Transverse colon (tissue), 4 donors: ENCODE results near the gene HECTD1. TPM values are rescaled to one million over a fixed set of nuclear protein-coding genes. Genes with fewer than 3 reads are reported as not detected.

ENCODE experiments used
- DNase-seq: peaks from one replicate; pipeline ENCODE4 v3.0.0-alpha.2; 2019
- H3K27ac ChIP-seq, 4 donors: fragments of 200-600 bp; sonication (generic); 2 replicates each; pipeline ENCODE4 v1.5.1; 2016 to 2018; ENCODE audit warnings: inconsistent platforms in 4 of 4
- H3K27me3 ChIP-seq: fragments of 200-600 bp; sonication (generic); 2 replicates; pipeline ENCODE4 v1.5.1; 2017; ENCODE audit warnings: inconsistent platforms
- H3K36me3 ChIP-seq, 4 donors: fragments of 200-600 bp; sonication (generic); 2 replicates each; pipeline ENCODE4 v1.5.1; 2017 to 2019; ENCODE audit warnings: inconsistent platforms in 4 of 4
- H3K4me1 ChIP-seq, 4 donors: fragments of 200-600 bp; sonication (generic); 2 replicates each; pipeline ENCODE4 v1.5.1; 2017 to 2020; ENCODE audit warnings: inconsistent platforms in 4 of 4
- H3K4me3 ChIP-seq, 4 donors: fragments of 200-600 bp; sonication (generic); 1 replicate in 1 of 4; 2 replicates in 3 of 4; pipeline versions ENCODE4 v1.5.1 to v1.6.1; 2017 to 2019; ENCODE audit warnings: inconsistent platforms in 4 of 4
- H3K9me3 ChIP-seq, 2 donors: fragments of 200-600 bp; sonication (generic); 2 replicates each; pipeline ENCODE4 v1.5.1; 2017 to 2019; ENCODE audit warnings: inconsistent platforms in 2 of 2
- CTCF ChIP-seq, 5 experiments: fragments of 200-600 bp in 3 of 5; fragments of 450-650 bp in 2 of 5; sonication (generic) in 3 of 5; IDR thresholded peaks; 1 replicate in 2 of 5; 2 replicates in 3 of 5; pipeline ENCODE4 v1.5.1; 2016 to 2017; ENCODE audit warnings: antibody characterized with exemption in 5 of 5, inconsistent platforms in 3 of 5, mild to moderate bottlenecking in 2 of 5, moderate library complexity in 1 of 5
- EP300 ChIP-seq: sonication (generic); formaldehyde crosslinking; IDR thresholded peaks from one replicate; pipeline ENCODE4 v1.6.1; 2017; ENCODE audit warnings: antibody characterized with exemption, low read depth
- POLR2A ChIP-seq: fragments of 450-650 bp; IDR thresholded peaks from one replicate; pipeline ENCODE4 v1.6.1; 2016; ENCODE audit warnings: antibody characterized with exemption, mild to moderate bottlenecking, moderate library complexity
- POLR2AphosphoS5 ChIP-seq, 3 donors: sonication (generic); formaldehyde crosslinking; IDR thresholded peaks; one replicate each; pipeline ENCODE4 v1.6.1; 2016; ENCODE audit warnings: antibody characterized with exemption in 3 of 3
- WGBS, 2 donors: methylation state at CpG; one replicate each; pipeline ENCODE4 v1.1.5; 2018; ENCODE audit warnings: low coverage in 1 of 2; 5-methylcytosine and 5-hydroxymethylcytosine counted together
- in situ Hi-C, 4 donors: fragments of 200-750 bp; cut with MboI; loops; one replicate each; pipeline versions ENCODE4 v1.15.0 to v1.15.1; 2017; ENCODE audit warnings: low sequenced_read_pairs in 3 of 4, low pct_ligation_motif_present in 1 of 4, low pct_unique_long_range_greater_than_20kb in 1 of 4
- intact Hi-C: fragments of 100-400 bp; cut with DNase I; formaldehyde crosslinking; loops from one replicate; pipeline ENCODE4 v1.15.1; 2023; ENCODE audit warnings: low total_unique reads
- total RNA-seq, 4 donors: library from RNA; depleted of rRNA; stranded (reverse); fragments of >200 nt; gene quantifications; one replicate each; pipeline ENCODE4 v1.1.0, GENCODE V29; 2016

HECTD1 gene
- total RNA-seq, 4 donors from 2014 or later = 111 to 237 (median 154) TPM

GRCh38 chr14:31180299-31181051 is 27.1 kb downstream of the HECTD1 start:
- in situ Hi-C loops = no loop called here
- no peaks in the 10 kb centered on the region for H3K4me1 ChIP-seq
- no peak for DNase-seq
- no peaks in the 10 kb centered on the region for H3K27me3 ChIP-seq
- no peak overlapping the region for H3K4me3 ChIP-seq
- 75 to 84% methylated on average over 2 to 3 of the region's 3 CpGs for whole genome bisulfite sequencing, 2 donors
- TF ChIP-seq POLR2AphosphoS5 (IDR thresholded peaks at IDR 0.05) (no peak), POLR2A (no peak), CTCF (IDR thresholded peaks at IDR 0.05) (no peak), EP300 (no peak)
- no peaks in the 10 kb centered on the region for H3K9me3 ChIP-seq
- H3K27ac ChIP-seq = no peak overlapping the region
- intact Hi-C loops = no loop called here
- H3K36me3 ChIP-seq = peaks cover 0 to 26% (median 6%) of the 10 kb centered on the region in 4 donors

GRCh38 chr14:31174433-31174832 is 33.2 kb downstream of the HECTD1 start:
- no peaks in the 10 kb centered on the region for H3K27me3 ChIP-seq
- H3K36me3 ChIP-seq = peaks cover 0 to 65% (median 29%) of the 10 kb centered on the region in 4 donors
- TF ChIP-seq POLR2AphosphoS5 (IDR thresholded peaks at IDR 0.05) = no peak
- no peak for TF ChIP-seq CTCF (IDR thresholded peaks at IDR 0.05)
- TF ChIP-seq POLR2A = no peak
- no peak for TF ChIP-seq EP300
- WGBS, 2 donors = 91 to 97% methylated on average over 2 to 4 of the region's 4 CpGs
- in situ Hi-C loops (loop anchor here in 3 of 4 donors (25.0 kb wide), 1 partner anchor 188 kb away; no protein-coding TSS in a partner anchor), intact Hi-C loops (no loop called here)
- H3K4me3 ChIP-seq = no peak overlapping the region
- DNase-seq = no peak
- no peaks in the 10 kb centered on the region for H3K4me1 ChIP-seq
- no peak overlapping the region for H3K27ac ChIP-seq
- no peaks in the 10 kb centered on the region for H3K9me3 ChIP-seq

GRCh38 chr14:31173120-31173837 is 34.3 kb downstream of the HECTD1 start:
- H3K9me3 ChIP-seq = no peaks in the 10 kb centered on the region
- DNase-seq = no peak
- 91 to 94% methylated on average over 13 to 15 of the region's 15 CpGs for WGBS, 2 donors
- H3K27me3 ChIP-seq = no peaks in the 10 kb centered on the region
- no peak for TF ChIP-seq CTCF (IDR thresholded peaks at IDR 0.05)
- TF ChIP-seq POLR2A = no peak
- no peak for TF ChIP-seq POLR2AphosphoS5 (IDR thresholded peaks at IDR 0.05)
- TF ChIP-seq EP300 = no peak
- H3K27ac ChIP-seq = no peak overlapping the region
- in situ Hi-C loops = loop anchor here in 3 of 4 donors (25.0 kb wide), 1 partner anchor 189 kb away; no protein-coding TSS in a partner anchor
- H3K4me3 ChIP-seq = no peak overlapping the region
- no peaks in the 10 kb centered on the region for H3K4me1 ChIP-seq
- peaks cover 0 to 76% (median 33%) of the 10 kb centered on the region in 4 donors for H3K36me3 ChIP-seq
- intact Hi-C loops = no loop called here

GRCh38 chr14:31172084-31172483 is 35.5 kb downstream of the HECTD1 start:
- WGBS, 2 donors = 80 to 81% methylated on average over 3 to 6 of the region's 6 CpGs
- H3K27me3 ChIP-seq = no peaks in the 10 kb centered on the region
- intact Hi-C loops = no loop called here
- no peak for DNase-seq
- no peak overlapping the region for H3K4me3 ChIP-seq
- TF ChIP-seq CTCF (IDR thresholded peaks at IDR 0.05) = no peak
- in situ Hi-C loops = loop anchor here in 3 of 4 donors (25.0 kb wide), 1 partner anchor 190 kb away; no protein-coding TSS in a partner anchor
- no peak overlapping the region for H3K27ac ChIP-seq
- H3K9me3 ChIP-seq = no peaks in the 10 kb centered on the region
- H3K36me3 ChIP-seq = peaks cover 0 to 88% (median 35%) of the 10 kb centered on the region in 4 donors
- no peaks in the 10 kb centered on the region for H3K4me1 ChIP-seq
